HG03521 (cell line): ENCODE data around the gene CHMP5.

Experiments
- ATAC-seq: cut with Tn5 transposase; IDR thresholded peaks from one replicate; pipeline ENCODE4 v1.9.1; 2021; ENCODE audit warnings: mild to moderate bottlenecking, moderate library complexity; ENCODE audit not compliant: unreplicated experiment

Gene CHMP5

GRCh38 chr9:33242609-33243134 lies 22.2 kb upstream of the CHMP5 start:
- ATAC-seq, result no peak

DNA sequence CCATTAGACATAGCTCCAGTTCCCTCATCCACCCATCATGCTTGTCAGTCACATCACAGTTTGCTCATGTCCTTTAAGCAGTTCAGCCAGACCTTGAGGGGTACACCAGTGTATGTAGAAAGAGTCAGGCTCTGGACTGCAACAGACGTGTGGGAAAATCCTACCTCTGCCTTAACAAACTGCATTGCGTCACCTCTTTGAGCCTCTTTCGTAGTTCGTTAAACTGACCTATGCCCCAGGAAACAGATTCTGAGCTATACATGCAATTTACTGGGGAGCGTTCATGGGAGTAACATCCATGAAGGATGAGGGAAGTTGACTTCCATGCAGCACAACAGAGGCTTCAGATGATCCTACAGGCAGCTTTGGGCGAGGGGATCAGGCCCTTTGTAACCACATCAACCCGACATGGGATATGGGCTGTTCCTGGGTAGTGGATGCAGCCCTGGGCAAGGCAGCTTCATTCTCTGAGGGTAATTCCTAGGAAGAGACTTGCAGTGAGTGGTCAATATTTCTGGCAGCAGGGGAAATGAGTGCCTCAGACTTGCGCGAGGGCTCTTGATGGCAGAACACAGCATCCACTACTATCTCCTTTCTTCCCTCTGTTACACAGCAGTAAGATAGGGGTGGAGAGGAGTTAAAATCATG lies 20.6 kb upstream of the CHMP5 start:
- ATAC-seq, result no peak

DNA sequence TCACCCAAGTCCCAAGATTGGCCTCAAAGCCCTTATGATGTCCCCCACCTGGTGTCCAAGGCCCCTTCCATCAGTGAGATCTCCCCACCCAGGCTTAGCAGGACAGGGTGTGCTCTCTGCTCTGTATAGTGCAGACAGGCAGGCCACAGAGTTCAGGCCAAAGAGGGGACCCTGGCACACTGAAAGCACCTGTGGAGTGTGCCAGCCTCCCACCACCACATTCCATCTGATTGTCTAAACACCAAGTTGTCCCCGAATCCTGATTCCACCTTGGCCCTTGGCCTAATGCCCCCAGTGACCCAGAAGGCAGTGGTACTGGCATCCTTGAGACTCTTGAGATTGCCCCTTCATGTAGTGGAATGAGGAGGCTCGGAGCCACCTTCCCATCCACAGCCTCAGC lies 19.5 kb upstream of the CHMP5 start:
- no peak for ATAC-seq

DNA sequence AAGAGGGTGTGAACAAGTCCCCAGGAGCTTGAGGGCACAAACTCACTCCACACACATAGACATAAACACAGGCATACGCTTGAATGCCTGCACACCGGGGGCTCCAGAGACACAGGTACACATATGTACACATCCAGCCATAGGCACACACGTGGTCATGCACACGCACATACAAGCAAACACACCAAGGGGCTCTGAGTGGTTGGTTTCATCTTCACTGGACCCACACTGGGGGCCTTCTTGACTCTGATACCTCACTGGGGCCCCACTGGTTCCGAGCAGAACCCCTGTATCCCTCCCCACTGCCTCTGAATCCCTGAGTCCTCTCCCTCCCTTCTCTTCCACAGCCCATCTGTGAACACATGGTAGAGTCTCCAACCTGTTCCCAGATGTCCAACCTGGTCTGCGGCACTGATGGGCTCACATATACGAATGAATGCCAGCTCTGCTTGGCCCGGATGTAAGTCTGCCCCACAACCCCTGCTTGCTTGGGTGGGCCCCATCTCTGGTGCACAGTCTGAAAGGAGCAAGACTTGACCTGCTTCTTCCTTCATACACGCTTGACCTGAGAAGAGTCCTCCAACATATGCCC lies 18.5 kb upstream of the CHMP5 start:
- no peak for ATAC-seq

GRCh38 chr9:33248606-33249005 lies 16.2 kb upstream of the CHMP5 start:
- no peak for ATAC-seq

- ATAC-seq, result peak; percentile 43
Measured at GRCh38 chr9:33249087-33249658, 15.7 kb upstream of the CHMP5 start.

DNA sequence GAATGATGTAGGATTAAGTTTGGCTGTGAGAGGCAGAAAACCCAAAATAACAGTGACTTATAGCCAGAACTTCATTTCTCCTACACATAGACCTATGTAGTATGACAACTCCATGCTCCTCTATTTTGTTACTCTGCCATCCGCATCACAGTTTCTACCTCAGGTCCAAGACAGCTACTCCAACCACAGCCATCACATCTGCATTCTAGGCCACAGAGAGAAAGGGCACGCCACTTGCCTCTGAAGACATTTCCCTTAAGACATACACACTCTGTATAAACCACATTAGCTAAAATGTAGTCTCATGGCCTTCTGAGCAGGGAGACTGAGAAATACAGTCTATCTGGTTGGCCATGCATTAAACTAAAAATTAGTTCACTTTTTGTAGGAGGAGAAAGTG lies 14.9 kb upstream of the CHMP5 start:
- ATAC-seq, result no peak

- ATAC-seq, result no peak
Measured at GRCh38 chr9:33250458-33250995, 14.3 kb upstream of the CHMP5 start.

GRCh38 chr9:33254211-33254610 lies 10.6 kb upstream of the CHMP5 start:
- no peak for ATAC-seq

- no peak for ATAC-seq
Measured at GRCh38 chr9:33255014-33255413, 9.8 kb upstream of the CHMP5 start.

- ATAC-seq, result no peak
Measured at GRCh38 chr9:33255471-33255870, 9.4 kb upstream of the CHMP5 start.

DNA sequence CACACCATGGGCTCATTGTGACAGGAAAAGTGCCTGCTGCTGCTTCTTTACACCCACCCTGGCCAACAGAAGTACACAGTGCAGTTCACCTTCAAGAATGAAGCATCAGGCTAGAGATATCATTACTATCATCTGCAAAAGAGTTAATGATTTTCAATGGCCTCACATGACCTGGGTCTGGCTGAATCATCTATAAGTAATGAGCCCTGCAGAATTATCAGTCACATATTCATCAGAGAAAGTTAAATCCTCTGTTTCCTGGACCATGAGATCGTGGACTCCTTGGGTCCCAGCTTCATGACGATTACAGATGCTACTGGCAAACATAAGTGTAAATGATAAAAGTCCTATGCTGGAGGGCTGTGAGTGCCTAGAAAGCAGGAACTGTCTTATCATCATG lies 8.6 kb upstream of the CHMP5 start:
- no peak for ATAC-seq

DNA sequence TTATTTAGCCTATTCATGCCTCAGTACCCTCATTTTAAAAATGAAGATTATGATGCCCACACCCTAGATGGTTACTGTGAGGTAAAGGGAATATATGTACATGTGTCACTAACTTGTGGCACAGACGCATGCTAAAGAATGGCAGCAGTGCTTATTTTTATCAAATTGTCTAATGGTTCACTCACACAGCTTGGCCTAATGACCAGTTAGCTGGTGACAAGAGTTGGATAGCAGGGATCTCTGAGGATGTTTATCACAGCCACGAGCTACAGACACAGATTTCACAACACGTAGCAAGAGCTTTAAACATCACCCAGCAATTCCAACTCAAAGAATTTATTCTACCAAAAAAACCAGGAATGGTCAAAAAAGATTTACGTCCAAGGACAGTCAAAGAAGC lies 7.6 kb upstream of the CHMP5 start:
- ATAC-seq, result no peak

DNA sequence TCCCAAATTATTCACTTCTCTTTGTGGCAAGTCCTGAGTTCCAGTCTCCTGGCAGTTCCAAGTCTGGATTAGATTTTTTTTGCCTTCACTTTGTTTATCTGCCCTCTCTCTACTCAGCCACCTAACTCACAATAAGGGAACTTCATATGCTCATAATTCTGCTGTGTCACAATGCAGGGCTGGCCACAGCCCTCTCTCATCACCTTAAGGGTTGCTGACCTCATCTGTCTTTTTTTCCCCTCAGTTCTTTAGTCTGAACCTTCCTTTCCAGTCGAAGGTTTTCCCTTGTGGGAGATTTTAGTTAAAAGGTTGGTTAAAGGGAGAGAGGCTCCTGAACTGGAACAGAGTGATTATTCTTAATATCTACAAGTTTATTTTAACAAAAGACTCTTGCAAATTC lies 4.5 kb upstream of the CHMP5 start:
- ATAC-seq, result no peak

DNA sequence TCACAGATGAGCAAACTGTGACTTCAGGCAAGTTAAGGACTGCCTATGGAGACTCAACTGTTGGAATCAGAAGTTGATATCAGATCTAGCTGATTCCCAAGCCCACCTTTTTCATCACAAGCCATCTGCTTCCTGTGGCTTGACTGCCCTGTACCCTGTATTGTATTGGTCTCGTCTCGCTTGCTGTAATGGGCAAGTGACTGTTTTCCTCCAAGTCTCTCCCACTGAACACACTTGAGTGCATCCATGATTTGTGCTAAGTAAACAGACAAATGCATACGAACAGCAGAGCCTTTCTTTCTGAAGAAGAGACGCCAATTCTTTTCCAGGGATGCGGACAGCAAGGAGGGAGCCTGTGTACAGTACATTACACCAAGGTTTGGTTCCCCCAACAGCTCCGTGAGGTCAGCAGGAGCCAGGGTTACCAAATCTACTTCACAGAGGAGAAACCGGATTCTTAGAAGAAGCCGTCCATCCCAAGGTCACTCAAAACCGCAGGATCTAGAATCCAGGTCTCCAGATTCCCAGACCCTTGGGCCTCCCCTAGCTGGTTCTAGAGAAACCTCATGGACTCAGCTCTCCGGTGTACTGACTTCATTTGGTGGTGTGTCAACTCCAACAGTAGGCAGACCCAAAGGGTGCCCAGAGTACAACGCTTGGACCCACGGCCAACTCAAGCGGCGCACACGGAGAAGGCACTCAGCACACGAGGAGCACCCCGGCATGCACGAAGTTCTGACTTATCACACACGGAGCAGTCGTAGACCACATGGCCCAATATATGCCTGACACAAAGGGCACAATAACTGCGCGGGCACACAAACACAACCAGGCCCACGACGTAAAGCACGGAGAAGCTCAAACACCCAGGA lies 1.5 kb upstream of the CHMP5 start:
- peak; percentile 0 for ATAC-seq

- peak; percentile 15 for ATAC-seq
Measured at GRCh38 chr9:33264003-33264472, 811 bp upstream of the CHMP5 start.

GRCh38 chr9:33265211-33265865 lies 489 bp downstream of the CHMP5 start:
- ATAC-seq, result no peak

- ATAC-seq, result no peak
Measured at GRCh38 chr9:33267151-33267767, 2.4 kb downstream of the CHMP5 start.

GRCh38 chr9:33270146-33270545 lies 5.3 kb downstream of the CHMP5 start:
- no peak for ATAC-seq

DNA sequence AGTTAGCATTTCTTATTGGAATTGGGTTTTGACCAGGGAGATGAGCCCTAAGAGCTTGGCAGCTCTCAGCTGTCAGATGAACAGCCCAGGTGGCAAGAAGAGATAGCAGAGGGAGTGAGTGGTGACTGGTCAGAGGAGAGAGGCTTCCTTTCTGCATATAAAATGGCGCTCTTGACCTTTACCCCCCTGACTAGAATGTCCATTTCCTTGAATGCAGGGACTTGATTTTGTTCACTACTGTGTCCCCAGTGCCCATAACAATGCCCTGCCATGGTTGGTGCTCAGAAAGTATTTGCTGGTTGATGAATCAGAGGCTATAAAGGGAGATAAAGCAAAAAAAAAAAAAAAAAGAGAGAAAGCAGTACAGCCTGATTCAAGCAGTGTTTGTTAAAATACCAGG lies 7.2 kb downstream of the CHMP5 start:
- ATAC-seq, result no peak
